Thyroid gland (tissue), 4 donors: ENCODE results near the gene OTUD4. TPM values are rescaled to one million over a fixed set of nuclear protein-coding genes. Genes with fewer than 3 reads are reported as not detected.

ENCODE experiments used
- DNase-seq, 2 donors: peaks; one replicate each; pipeline ENCODE4 v3.0.0-alpha.2; 2019
- H3K27ac ChIP-seq, 3 donors: fragments of 200-600 bp; sonication (generic); 1 replicate in 2 of 3; 2 replicates in 1 of 3; pipeline ENCODE4 v1.5.1; 2016 to 2019; ENCODE audit warnings: mild to moderate bottlenecking in 1 of 3, moderate library complexity in 1 of 3
- H3K27me3 ChIP-seq: fragments of 200-600 bp; sonication (generic); one replicate; pipeline ENCODE4 v1.5.1; 2019
- H3K36me3 ChIP-seq, 2 donors: fragments of 200-600 bp; sonication (generic); one replicate each; pipeline ENCODE4 v1.5.1; 2016 to 2019
- H3K4me1 ChIP-seq, 2 donors: fragments of 200-600 bp; sonication (generic); one replicate each; pipeline ENCODE4 v1.5.1; 2017 to 2019
- H3K4me3 ChIP-seq, 3 donors: fragments of 200-600 bp; sonication (generic); replicated peaks in 1 of 3; 1 replicate in 2 of 3; 2 replicates in 1 of 3; pipeline ENCODE4 v1.5.1; 2016; ENCODE audit warnings: mild to moderate bottlenecking in 1 of 3
- H3K9me3 ChIP-seq: fragments of 200-600 bp; sonication (generic); one replicate; pipeline ENCODE4 v1.5.1; 2017
- CTCF ChIP-seq, 6 experiments: fragments of 200-600 bp in 3 of 6; fragments of 450-650 bp in 3 of 6; sonication (generic) in 3 of 6; IDR thresholded peaks; one replicate each; pipeline ENCODE4 v1.5.1; 2016 to 2019; ENCODE audit warnings: antibody characterized with exemption in 6 of 6, mild to moderate bottlenecking in 2 of 6, inconsistent platforms in 1 of 6, moderate library complexity in 1 of 6
- POLR2A ChIP-seq, 2 donors: fragments of 450-650 bp; IDR thresholded peaks; one replicate each; pipeline ENCODE4 v1.6.1; 2017; ENCODE audit warnings: antibody characterized with exemption in 2 of 2, mild to moderate bottlenecking in 2 of 2, moderate library complexity in 1 of 2
- WGBS, 2 donors: methylation state at CpG; one replicate each; pipeline ENCODE4 v1.1.5; 2017; 5-methylcytosine and 5-hydroxymethylcytosine counted together
- intact Hi-C: fragments of 100-400 bp; cut with DNase I; formaldehyde crosslinking; loops from one replicate; pipeline ENCODE4 v1.15.1; 2023
- small RNA-seq: library from RNA; depleted of rRNA; stranded (forward); fragments of <200 nt; gene quantifications from one replicate; pipeline ENCODE3, GENCODE V24; 2016
- total RNA-seq, 4 donors: library from RNA; depleted of rRNA; stranded (reverse); fragments of >200 nt; gene quantifications; one replicate each; pipeline ENCODE4 v1.2.3, GENCODE V29; 2016

OTUD4 gene
- total RNA-seq, 4 donors from 2014 or later = 28.5 to 43.7 (median 32.6) TPM

- no peak overlapping the region for H3K27ac ChIP-seq
- intact Hi-C loops = no loop called here
- no peak for DNase-seq
- no peak for TF ChIP-seq CTCF (IDR thresholded peaks at IDR 0.05)
- no peak for TF ChIP-seq POLR2A (IDR thresholded peaks at IDR 0.05)
- WGBS, 2 donors = 95 to 98% methylated on average over 1 of the region's 1 CpG
- H3K36me3 ChIP-seq = peaks cover 4 to 16% of the 10 kb centered on the region in 2 donors
- no peaks in the 10 kb centered on the region for H3K9me3 ChIP-seq
- H3K4me1 ChIP-seq = no peaks in the 10 kb centered on the region
- no peak overlapping the region for H3K4me3 ChIP-seq
- H3K27me3 ChIP-seq = no peaks in the 10 kb centered on the region
These were observed 90.0 kb downstream of the OTUD4 start for GRCh38 chr4:145090380-145090779.

- intact Hi-C loops = no loop called here
- 97 to 100% methylated on average over 1 of the region's 1 CpG for WGBS, 2 donors
These were observed 96.3 kb downstream of the OTUD4 start for GRCh38 chr4:145083891-145084605.

More at GRCh38 chr4:145083891-145084605, 96.3 kb downstream of the OTUD4 start:
- Histone ChIP-seq H3K36me3 (no peaks in the 10 kb centered on the region), H3K27me3 (no peaks in the 10 kb centered on the region), H3K9me3 (no peaks in the 10 kb centered on the region), H3K27ac (no peak overlapping the region), H3K4me3 (no peak overlapping the region), H3K4me1 (no peaks in the 10 kb centered on the region)
- TF ChIP-seq CTCF (IDR thresholded peaks at IDR 0.05) = no peak
- no peak for TF ChIP-seq POLR2A (IDR thresholded peaks at IDR 0.05)
- no peak for DNase-seq

Small RNA genes lying within 50 kb of the gene (small RNA-seq; reads per million reads assigned to genes)
- gene RF00019 = not detected

Other genes starting within 250 kb of the OTUD4 start
- gene ANAPC10, start 82.4 kb downstream of the OTUD4 start, total RNA-seq = 10 to 100 TPM; 35.1 to 80.8 (median 47.9) TPM
- 10 to 100 TPM; 53.7 to 70.2 (median 64.7) TPM for gene ABCE1, start 82.3 kb downstream of the OTUD4 start, total RNA-seq